Heart right ventricle (tissue), 16 donors: ENCODE data around the gene SEMA3C. TPM values are rescaled to one million over a fixed set of nuclear protein-coding genes. Genes with fewer than 3 reads are reported as not detected.

Source experiments
- ATAC-seq, 8 donors: fragments of 200-7000 bp; cut with Tn5 transposase; one replicate each; pipeline ENCODE4 v1.9.1; 2020; ENCODE audit warnings: mild to moderate bottlenecking in 8 of 8, moderate library complexity in 8 of 8, moderate number of reproducible peaks in 1 of 8
- DNase-seq, 2 donors: peaks; one replicate each; pipeline ENCODE4 v3.0.0-alpha.2; 2020
- H3K27ac ChIP-seq, 10 donors: fragments of 200-600 bp; sonication (generic) in 2 of 10; one replicate each; pipeline versions ENCODE4 v1.5.0 to v1.8.0; 2020 to 2022; ENCODE audit warnings: mild to moderate bottlenecking in 3 of 10
- H3K27me3 ChIP-seq, 7 donors: fragments of 200-600 bp; one replicate each; pipeline ENCODE4 v1.8.0; 2021 to 2022; ENCODE audit warnings: mild to moderate bottlenecking in 2 of 7
- H3K36me3 ChIP-seq, 9 donors: fragments of 200-600 bp; sonication (generic) in 1 of 9; one replicate each; pipeline versions ENCODE4 v1.5.0 to v1.8.0; 2020 to 2022; ENCODE audit warnings: mild to moderate bottlenecking in 2 of 9
- H3K4me1 ChIP-seq, 9 donors: fragments of 200-600 bp; sonication (generic) in 1 of 9; one replicate each; pipeline versions ENCODE4 v1.5.0 to v1.8.0; 2020 to 2022; ENCODE audit warnings: mild to moderate bottlenecking in 4 of 9
- H3K4me3 ChIP-seq, 10 donors: fragments of 200-600 bp; sonication (generic) in 2 of 10; one replicate each; pipeline versions ENCODE4 v1.5.0 to v1.8.0; 2020 to 2022; ENCODE audit warnings: mild to moderate bottlenecking in 7 of 10, moderate library complexity in 2 of 10
- H3K9me3 ChIP-seq, 11 donors: fragments of 200-600 bp in 10 of 11; sonication (generic) in 2 of 11; one replicate each; pipeline versions ENCODE4 v1.5.0 to v1.8.0; 2013 to 2022; ENCODE audit warnings: mild to moderate bottlenecking in 2 of 11, control low read depth in 1 of 11, moderate library complexity in 1 of 11
- WGBS, 2 donors: extraction: QIAGEN DNeasy Blood & Tissue Kit; methylation state at CpG; one replicate each; pipeline ENCODE4 v1.1.7; 2013; ENCODE audit warnings: inconsistent platforms in 1 of 2; 5-methylcytosine and 5-hydroxymethylcytosine counted together
- intact Hi-C, 10 donors: fragments of 100-400 bp; cut with DNase I; formaldehyde crosslinking; loops; one replicate each; pipeline versions ENCODE4 v1.11.1 to v1.14.2; 2022
- long read RNA-seq, 3 donors: library from polyadenylated mRNA; unstranded; transcript quantifications; one replicate each; pipeline ENCODE4 v2.0.0, GENCODE V29; 2020 to 2021
- polyA plus RNA-seq, 2 donors: library from polyadenylated mRNA; stranded (reverse); fragments of 200-250 nt; gene quantifications; one replicate each; pipeline ENCODE4 v1.2.3, GENCODE V29; 2013
- total RNA-seq, 10 donors: library from RNA; stranded (reverse); fragmentation: NEBNext Ultra II Directional in 3 of 10; extraction: Animal tissue kit (Norgen Biotek cat#: 25700) in 3 of 10; gene quantifications; one replicate each; pipeline versions ENCODE4 v1.2.1 to v1.2.4, GENCODE V29; 2021 to 2023
- TF ChIP-seq, protein P1 (sequence below), 9 donors: fragments of 200-600 bp; sonication (generic) in 2 of 9; IDR thresholded peaks; one replicate each; pipeline versions ENCODE4 v1.5.0 to v1.8.0; 2021 to 2022; ENCODE audit warnings: antibody characterized with exemption in 9 of 9, mild to moderate bottlenecking in 5 of 9, moderate library complexity in 1 of 9
- donor health status: Arrhythmogenic right ventricular cardiomyopathy.
- donor health status: ischemic (EF 13 %, LVEDD 7.1; RV severe dilation, severe dysfunction).
- donor health status: healthy with polysubstance abuse.
- donor health status: DM: no; HTN: yes; CAD: no.
- donor health status: DM: no; HTN: no; CAD: no.
- donor health status: ischemic (EF 25% LVEDD 6.9; RV normal size, moderate dysfunction).
- donor health status: ischemic (EF 25% LVEDD 5.7; RV mildly dilated, moderate dysfunction).
- donor health status: healthy.
- donor health status: DM: yes; HTN: yes; CAD: no.
- donor health status: Ischemic cardiomyopathy.
- donor health status: ischemic (EF 35%, LVEDD 5.7; RV mildly dilated, moderate dysfunction).
- donor health status: nonischemic (EF 11% LVEDD 7.7; RV severe dilation, severe dysfunction).
- donor health status: DM: yes; HTN: yes; CAD: no.
- donor health status: PGD.
- donor health status: ischemic (EF 29% LVEDD 5.4; RV normal size, mild dysfunction).
- donor health status: nonischemic (EF 23%, LVEDD 6.1; RV moderate dilation, normal function).

SEMA3C gene
- 10 to 100 TPM; 41.4 to 83.2 (median 63.0) TPM for total RNA-seq
- 10 to 100 TPM; 14.5 to 16.1 TPM for polyA plus RNA-seq
- long read RNA-seq, donor 1, full-length matches to known transcripts = 64 of 89 reads
- long read RNA-seq, donor 1, partial matches to known transcripts = 11 of 89 reads
- long read RNA-seq, donor 1, other reads (novel, unspliced or antisense) = 14 of 89 reads
- long read RNA-seq, donor 2, full-length matches to known transcripts = 66 of 88 reads
- long read RNA-seq, donor 2, partial matches to known transcripts = 8 of 88 reads
- long read RNA-seq, donor 2, other reads (novel, unspliced or antisense) = 14 of 88 reads
- long read RNA-seq, donor 3, full-length matches to known transcripts = 65 of 83 reads
- long read RNA-seq, donor 3, partial matches to known transcripts = 12 of 83 reads
- long read RNA-seq, donor 3, other reads (novel, unspliced or antisense) = 6 of 83 reads

DNA sequence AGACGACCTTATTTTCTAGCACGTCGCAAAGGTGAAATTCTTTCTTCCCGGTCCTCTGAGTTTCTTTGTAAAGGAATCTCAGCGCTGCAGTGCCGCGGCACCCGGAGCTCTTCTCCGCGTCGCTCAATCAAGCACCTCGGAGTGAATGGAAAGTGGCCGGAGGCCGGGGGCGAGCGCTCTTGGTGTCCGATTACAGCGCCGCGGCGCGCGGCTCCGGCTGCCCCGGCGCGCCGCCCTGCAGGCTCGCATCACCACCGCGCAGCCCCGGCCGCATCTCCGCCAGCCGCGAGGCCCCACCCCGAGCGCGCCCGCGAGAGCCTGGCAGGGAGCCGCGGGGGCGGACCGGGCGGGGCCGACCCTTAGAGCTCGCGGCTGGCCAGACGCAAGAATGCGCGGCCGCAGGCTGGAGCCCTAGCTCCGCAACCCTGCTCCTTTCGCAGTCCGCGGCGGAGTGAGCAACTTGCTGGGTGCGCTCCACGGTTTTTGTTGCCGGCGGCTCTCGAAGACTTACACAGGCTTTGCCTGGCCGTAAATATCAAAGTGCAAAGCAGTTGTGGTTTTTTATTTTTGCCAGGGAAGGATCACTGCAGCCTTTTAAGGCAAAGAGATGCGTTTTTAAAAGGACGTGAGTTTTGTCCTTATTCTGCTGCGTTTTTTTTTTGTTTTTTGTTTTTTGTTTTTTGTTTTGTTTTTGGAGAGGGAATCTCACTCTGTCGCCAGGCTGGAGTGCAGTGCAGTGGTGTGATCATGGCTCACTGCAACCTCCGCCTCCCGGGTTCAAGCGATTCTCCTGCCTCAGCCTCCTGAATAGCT lies at the start of gene SEMA3C:
SEMA3C (minus strand) TSS at position 143 of the 813 bp plus-strand sequence. CDS start 2,270 bp downstream, outside the sequence.
- peak; percentile 84 to 90 for DNase-seq
- H3K4me1 ChIP-seq = peaks cover 0 to 16% (median 5%) of the 10 kb centered on the region in 9 donors
- peak within 1 kb of the TSS; percentile 17 to 84 (median 76) for H3K27ac ChIP-seq
- peaks cover 0 to 13% (median 0%) of the 10 kb centered on the region in 9 donors for H3K36me3 ChIP-seq
- peak within 1 kb of the TSS; percentile 12 to 76 (median 63) for H3K4me3 ChIP-seq
- H3K27me3 ChIP-seq = peaks cover 0 to 11% (median 0%) of the 10 kb centered on the region in 7 donors
- intact Hi-C loops = loop anchor here in 8 of 10 donors (2.0 to 10.0 kb wide), 11 partner anchors 124 to 546 kb away; no protein-coding TSS in a partner anchor
- H3K9me3 ChIP-seq = no peaks in the 10 kb centered on the region
- peak; percentile 96 to 100 (median 98) for ATAC-seq
- WGBS, 2 donors = 3% methylated on average over 70 to 71 of the region's 71 CpGs
- TF ChIP-seq, protein P1, sequence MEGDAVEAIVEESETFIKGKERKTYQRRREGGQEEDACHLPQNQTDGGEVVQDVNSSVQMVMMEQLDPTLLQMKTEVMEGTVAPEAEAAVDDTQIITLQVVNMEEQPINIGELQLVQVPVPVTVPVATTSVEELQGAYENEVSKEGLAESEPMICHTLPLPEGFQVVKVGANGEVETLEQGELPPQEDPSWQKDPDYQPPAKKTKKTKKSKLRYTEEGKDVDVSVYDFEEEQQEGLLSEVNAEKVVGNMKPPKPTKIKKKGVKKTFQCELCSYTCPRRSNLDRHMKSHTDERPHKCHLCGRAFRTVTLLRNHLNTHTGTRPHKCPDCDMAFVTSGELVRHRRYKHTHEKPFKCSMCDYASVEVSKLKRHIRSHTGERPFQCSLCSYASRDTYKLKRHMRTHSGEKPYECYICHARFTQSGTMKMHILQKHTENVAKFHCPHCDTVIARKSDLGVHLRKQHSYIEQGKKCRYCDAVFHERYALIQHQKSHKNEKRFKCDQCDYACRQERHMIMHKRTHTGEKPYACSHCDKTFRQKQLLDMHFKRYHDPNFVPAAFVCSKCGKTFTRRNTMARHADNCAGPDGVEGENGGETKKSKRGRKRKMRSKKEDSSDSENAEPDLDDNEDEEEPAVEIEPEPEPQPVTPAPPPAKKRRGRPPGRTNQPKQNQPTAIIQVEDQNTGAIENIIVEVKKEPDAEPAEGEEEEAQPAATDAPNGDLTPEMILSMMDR (IDR thresholded peaks at IDR 0.05) = peak in 1 of 9 donors; percentile 20

DNA sequence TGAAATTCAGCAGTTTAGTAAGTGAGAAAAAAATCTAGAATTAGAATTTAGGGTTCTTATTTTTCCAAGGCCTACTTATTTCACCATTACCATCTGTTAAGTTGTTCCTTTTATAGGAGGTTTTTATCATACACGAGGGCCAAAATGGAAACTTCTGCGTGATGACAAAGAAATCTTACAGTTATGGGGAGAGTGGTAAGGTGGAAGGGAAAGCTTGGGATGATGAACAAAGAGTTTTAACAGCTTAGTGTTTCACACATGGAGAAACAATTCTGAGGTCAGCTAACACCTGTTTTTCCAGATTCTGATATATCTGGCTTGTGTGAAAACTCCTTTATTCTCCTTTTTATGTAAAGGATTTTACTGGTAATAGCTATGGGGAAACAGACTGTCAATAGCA lies 49.8 kb upstream of the SEMA3C start:
- Histone ChIP-seq H3K27me3 (no peaks in the 10 kb centered on the region), H3K4me1 (no peaks in the 10 kb centered on the region), H3K27ac (no peak overlapping the region), H3K36me3 (no peaks in the 10 kb centered on the region), H3K9me3 (no peaks in the 10 kb centered on the region), H3K4me3 (no peak overlapping the region)
- DNase-seq (no peak), ATAC-seq (no peak)
- intact Hi-C loops = no loop called here
- 86 to 87% methylated on average over 2 of the region's 2 CpGs for WGBS, 2 donors
- TF ChIP-seq, protein P1 (IDR thresholded peaks at IDR 0.05) = no peak

DNA sequence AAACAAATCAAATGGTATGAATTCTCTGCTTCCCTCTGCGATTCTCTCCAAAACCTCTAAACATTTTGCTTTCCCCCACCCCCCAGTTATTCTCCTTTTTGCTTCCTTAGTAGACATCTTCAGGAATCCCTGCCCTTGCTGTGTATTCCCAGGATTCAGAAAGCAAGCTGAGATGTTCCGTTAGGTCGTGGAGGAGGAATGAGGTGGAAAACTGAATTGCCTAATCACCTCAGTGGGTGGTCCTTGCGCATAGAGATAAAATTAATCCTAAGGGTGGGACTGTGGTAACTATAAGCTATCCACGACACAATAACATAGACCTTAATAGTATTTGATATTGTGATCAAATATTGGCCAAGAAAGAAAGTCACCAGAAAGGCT lies 49.1 kb upstream of the SEMA3C start:
- 70 to 76% methylated on average over 5 of the region's 5 CpGs for WGBS, 2 donors
- intact Hi-C loops = no loop called here
- Histone ChIP-seq H3K4me3 (no peak overlapping the region), H3K4me1 (no peaks in the 10 kb centered on the region), H3K27me3 (no peaks in the 10 kb centered on the region), H3K36me3 (no peaks in the 10 kb centered on the region), H3K9me3 (peaks cover 0 to 4% (median 0%) of the 10 kb centered on the region in 11 donors), H3K27ac (no peak overlapping the region)
- ATAC-seq (no peak), DNase-seq (no peak)
- TF ChIP-seq, protein P1 (IDR thresholded peaks at IDR 0.05) = no peak
